Thyroid gland (tissue), 4 donors: ENCODE measurements around the gene LYRM4.

ENCODE experiments used
- POLR2A ChIP-seq, 2 donors: fragments of 450-650 bp; IDR thresholded peaks; one replicate each; pipeline ENCODE4 v1.6.1; 2017; ENCODE audit warnings: antibody characterized with exemption in 2 of 2, mild to moderate bottlenecking in 2 of 2, moderate library complexity in 1 of 2
- TF ChIP-seq, protein P1 (sequence below), 6 experiments: fragments of 200-600 bp in 3 of 6; fragments of 450-650 bp in 3 of 6; sonication (generic) in 3 of 6; IDR thresholded peaks; one replicate each; pipeline ENCODE4 v1.5.1; 2016 to 2019; ENCODE audit warnings: antibody characterized with exemption in 6 of 6, mild to moderate bottlenecking in 2 of 6, inconsistent platforms in 1 of 6, moderate library complexity in 1 of 6

DNA sequence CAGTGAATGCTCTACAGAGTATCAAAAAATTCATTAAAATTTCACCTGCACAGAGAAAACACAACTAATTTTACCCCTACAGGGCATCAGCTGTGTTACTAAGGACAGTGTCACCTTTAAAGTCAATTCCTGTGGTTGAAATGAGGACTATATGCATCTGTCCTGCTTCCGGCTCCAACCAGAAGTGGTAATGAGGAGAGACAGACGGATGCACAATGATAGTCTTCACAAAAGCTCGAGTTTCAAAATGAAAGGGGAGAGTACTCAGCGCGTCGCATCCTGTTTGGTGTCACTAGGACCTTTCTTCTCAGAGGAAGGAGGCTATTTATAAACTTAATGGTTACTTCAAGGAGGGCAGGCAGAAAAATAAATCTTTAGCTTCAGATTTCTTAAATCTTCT is 86.5 kb downstream of the LYRM4 start:
- no peak for TF ChIP-seq POLR2A (IDR thresholded peaks at IDR 0.05)
- TF ChIP-seq, protein P1, sequence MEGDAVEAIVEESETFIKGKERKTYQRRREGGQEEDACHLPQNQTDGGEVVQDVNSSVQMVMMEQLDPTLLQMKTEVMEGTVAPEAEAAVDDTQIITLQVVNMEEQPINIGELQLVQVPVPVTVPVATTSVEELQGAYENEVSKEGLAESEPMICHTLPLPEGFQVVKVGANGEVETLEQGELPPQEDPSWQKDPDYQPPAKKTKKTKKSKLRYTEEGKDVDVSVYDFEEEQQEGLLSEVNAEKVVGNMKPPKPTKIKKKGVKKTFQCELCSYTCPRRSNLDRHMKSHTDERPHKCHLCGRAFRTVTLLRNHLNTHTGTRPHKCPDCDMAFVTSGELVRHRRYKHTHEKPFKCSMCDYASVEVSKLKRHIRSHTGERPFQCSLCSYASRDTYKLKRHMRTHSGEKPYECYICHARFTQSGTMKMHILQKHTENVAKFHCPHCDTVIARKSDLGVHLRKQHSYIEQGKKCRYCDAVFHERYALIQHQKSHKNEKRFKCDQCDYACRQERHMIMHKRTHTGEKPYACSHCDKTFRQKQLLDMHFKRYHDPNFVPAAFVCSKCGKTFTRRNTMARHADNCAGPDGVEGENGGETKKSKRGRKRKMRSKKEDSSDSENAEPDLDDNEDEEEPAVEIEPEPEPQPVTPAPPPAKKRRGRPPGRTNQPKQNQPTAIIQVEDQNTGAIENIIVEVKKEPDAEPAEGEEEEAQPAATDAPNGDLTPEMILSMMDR (IDR thresholded peaks at IDR 0.05): no peak
